H9 (cell line): ENCODE results near the gene TUBA4A. TPM values are rescaled to one million over a fixed set of nuclear protein-coding genes. Genes with fewer than 3 reads are reported as not detected.

Experiments
- DNase-seq: peaks from one replicate; pipeline ENCODE4 v3.0.0-alpha.2; 2017
- H2AFZ ChIP-seq: one replicate; pipeline ENCODE4 v1.6.1; 2013; ENCODE audit warnings: mild to moderate bottlenecking, low read length, control low read depth, moderate library complexity
- H2AK5ac ChIP-seq: 2 replicates; pipeline ENCODE4 v1.6.1; 2013; ENCODE audit warnings: low read length, control low read depth, mixed read lengths; ENCODE audit not compliant: insufficient read length
- H2BK120ac ChIP-seq: one replicate; pipeline ENCODE4 v1.6.1; 2013; ENCODE audit warnings: low read depth, mild to moderate bottlenecking, low read length, control low read depth, inconsistent platforms; ENCODE audit not compliant: poor library complexity, severe bottlenecking
- H2BK12ac ChIP-seq: 2 replicates; pipeline ENCODE4 v1.6.1; 2013; ENCODE audit warnings: low read length, control low read depth, mixed read lengths, low read depth; ENCODE audit not compliant: insufficient read length
- H2BK15ac ChIP-seq: 2 replicates; pipeline ENCODE4 v1.6.1; 2013; ENCODE audit warnings: low read depth, low read length, control low read depth
- H2BK20ac ChIP-seq: one replicate; pipeline ENCODE4 v1.6.1; 2013; ENCODE audit warnings: low read depth, mild to moderate bottlenecking, low read length, control low read depth, inconsistent platforms; ENCODE audit not compliant: poor library complexity, severe bottlenecking
- H2BK5ac ChIP-seq: 2 replicates; pipeline ENCODE4 v1.6.1; 2013; ENCODE audit warnings: low read length, control low read depth, mixed read lengths; ENCODE audit not compliant: insufficient read length
- H3K14ac ChIP-seq: 2 replicates; pipeline ENCODE4 v1.6.1; 2013; ENCODE audit warnings: low read length, control low read depth; ENCODE audit not compliant: insufficient read depth
- H3K18ac ChIP-seq: 2 replicates; pipeline ENCODE4 v1.6.1; 2013; ENCODE audit warnings: low read depth, mild to moderate bottlenecking, mixed read lengths, low read length, control low read depth; ENCODE audit not compliant: insufficient read length
- H3K23ac ChIP-seq: 2 replicates; pipeline ENCODE4 v1.6.1; 2013; ENCODE audit warnings: low read length, control low read depth, mixed read lengths, low read depth; ENCODE audit not compliant: insufficient read length
- H3K23me2 ChIP-seq: 2 replicates; pipeline ENCODE4 v1.6.1; 2013; ENCODE audit warnings: low read depth, mild to moderate bottlenecking, mixed read lengths, low read length, control low read depth; ENCODE audit not compliant: insufficient read length, poor library complexity, severe bottlenecking
- H3K27ac ChIP-seq: 2 replicates; pipeline ENCODE4 v1.5.1; 2013; ENCODE audit warnings: low read length, control low read depth, mixed read lengths, low read depth; ENCODE audit not compliant: insufficient read length
- H3K27me3 ChIP-seq: 2 replicates; pipeline ENCODE4 v1.6.1; 2013; ENCODE audit warnings: low read length, control low read depth, inconsistent platforms; ENCODE audit not compliant: insufficient read depth
- H3K4ac ChIP-seq: 2 replicates; pipeline ENCODE4 v1.6.1; 2013; ENCODE audit warnings: low read depth, mild to moderate bottlenecking, control low read depth, inconsistent platforms, low read length, moderate library complexity
- H3K4me1 ChIP-seq: 2 replicates; pipeline ENCODE4 v1.6.1; 2013; ENCODE audit warnings: low read length, control low read depth, inconsistent platforms; ENCODE audit not compliant: insufficient read depth
- H3K4me2 ChIP-seq: 2 replicates; pipeline ENCODE4 v1.6.1; 2013; ENCODE audit warnings: low read length, control low read depth, mixed read lengths; ENCODE audit not compliant: insufficient read length, insufficient read depth
- H3K56ac ChIP-seq: 2 replicates; pipeline ENCODE4 v1.6.1; 2013; ENCODE audit warnings: low read depth, mild to moderate bottlenecking, mixed read lengths, low read length, control low read depth; ENCODE audit not compliant: insufficient read length
- H3K79me1 ChIP-seq: 2 replicates; pipeline ENCODE4 v1.6.1; 2013; ENCODE audit warnings: low read depth, mild to moderate bottlenecking, moderate library complexity, low read length, control low read depth, inconsistent platforms; ENCODE audit not compliant: insufficient read depth, poor library complexity, severe bottlenecking
- H3K79me2 ChIP-seq: 2 replicates; pipeline ENCODE4 v1.6.1; 2013; ENCODE audit warnings: low read length, control low read depth, inconsistent platforms; ENCODE audit not compliant: insufficient read depth
- H3K9ac ChIP-seq: 2 replicates; pipeline ENCODE4 v1.6.1; 2013; ENCODE audit warnings: low read length, control low read depth, mixed read lengths; ENCODE audit not compliant: insufficient read length; ENCODE audit errors: extremely low read depth
- H3K9me3 ChIP-seq: one replicate; pipeline ENCODE4 v1.6.1; 2013; ENCODE audit warnings: low read depth, low read length, inconsistent platforms; ENCODE audit not compliant: control insufficient read depth
- H3T11ph ChIP-seq: one replicate; pipeline ENCODE4 v1.6.1; 2013; ENCODE audit warnings: mild to moderate bottlenecking, low read length, control low read depth, inconsistent platforms
- H4K20me1 ChIP-seq: one replicate; pipeline ENCODE4 v1.6.1; 2013; ENCODE audit not compliant: control insufficient read depth, insufficient read length, insufficient read depth
- H4K5ac ChIP-seq: 2 replicates; pipeline ENCODE4 v1.6.1; 2013; ENCODE audit warnings: low read depth, mild to moderate bottlenecking, mixed read lengths, low read length, control low read depth; ENCODE audit not compliant: insufficient read length
- H4K8ac ChIP-seq: replicated peaks from 2 replicates; pipeline ENCODE4 v1.6.1; 2013; ENCODE audit warnings: low read length, control low read depth, mixed read lengths, low read depth; ENCODE audit not compliant: insufficient read length
- H4K91ac ChIP-seq: 2 replicates; pipeline ENCODE4 v1.6.1; 2013; ENCODE audit warnings: low read depth, mild to moderate bottlenecking, moderate library complexity, mixed read lengths, low read length, control low read depth; ENCODE audit not compliant: insufficient read length
- H3K27ac Mint-ChIP-seq, 3 experiments: 2 replicates in 2 of 3; 3 replicates in 1 of 3; pipeline ENCODE4 v1.8.0; 2020 to 2021; ENCODE audit warnings: mixed read lengths in 3 of 3, mild to moderate bottlenecking in 1 of 3, moderate library complexity in 1 of 3
- H3K27me3 Mint-ChIP-seq: 2 replicates; pipeline ENCODE4 v1.8.0; 2021; ENCODE audit warnings: low read depth, mild to moderate bottlenecking, moderate library complexity, mixed read lengths
- H3K36me3 Mint-ChIP-seq, 3 experiments: 2 replicates in 2 of 3; 3 replicates in 1 of 3; pipeline ENCODE4 v1.8.0; 2020 to 2021; ENCODE audit warnings: low read depth in 3 of 3, mixed read lengths in 3 of 3; ENCODE audit not compliant: insufficient read depth in 1 of 3
- H3K4me1 Mint-ChIP-seq, 2 experiments: 2 replicates each; pipeline ENCODE4 v1.8.0; 2020; ENCODE audit warnings: mixed read lengths in 2 of 2
- H3K4me3 Mint-ChIP-seq, 2 experiments: 2 replicates in 1 of 2; 3 replicates in 1 of 2; pipeline ENCODE4 v1.8.0; 2020 to 2021; ENCODE audit warnings: mild to moderate bottlenecking in 2 of 2, mixed read lengths in 2 of 2, moderate library complexity in 1 of 2
- H3K9me3 Mint-ChIP-seq, 2 experiments: 2 replicates in 1 of 2; 3 replicates in 1 of 2; pipeline ENCODE4 v1.8.0; 2020; ENCODE audit warnings: mild to moderate bottlenecking in 2 of 2, mixed read lengths in 2 of 2, moderate library complexity in 1 of 2
- WGBS: extraction: QIAGEN DNeasy Blood & Tissue Kit; methylation state at CpG from one replicate; pipeline ENCODE4 v1.1.7; 2013; ENCODE audit warnings: missing lambda C conversion rate, low lambda C conversion rate, mixed read lengths; ENCODE audit not compliant: insufficient read length; ENCODE audit errors: extremely low coverage; 5-methylcytosine and 5-hydroxymethylcytosine counted together
- total RNA-seq: library from RNA; stranded (reverse); gene quantifications from 2 replicates; pipeline ENCODE4 v1.2.1, GENCODE V29; 2021
- TF ChIP-seq, protein P1 (sequence below): fragments of 200-600 bp; sonication (generic); conservative IDR thresholded peaks from 3 replicates; pipeline ENCODE4 v1.8.0; 2021; ENCODE audit warnings: antibody characterized with exemption, mild to moderate bottlenecking

TUBA4A gene
- total RNA-seq, 1 experiment from 2014 or later, result 25.5 TPM

DNA sequence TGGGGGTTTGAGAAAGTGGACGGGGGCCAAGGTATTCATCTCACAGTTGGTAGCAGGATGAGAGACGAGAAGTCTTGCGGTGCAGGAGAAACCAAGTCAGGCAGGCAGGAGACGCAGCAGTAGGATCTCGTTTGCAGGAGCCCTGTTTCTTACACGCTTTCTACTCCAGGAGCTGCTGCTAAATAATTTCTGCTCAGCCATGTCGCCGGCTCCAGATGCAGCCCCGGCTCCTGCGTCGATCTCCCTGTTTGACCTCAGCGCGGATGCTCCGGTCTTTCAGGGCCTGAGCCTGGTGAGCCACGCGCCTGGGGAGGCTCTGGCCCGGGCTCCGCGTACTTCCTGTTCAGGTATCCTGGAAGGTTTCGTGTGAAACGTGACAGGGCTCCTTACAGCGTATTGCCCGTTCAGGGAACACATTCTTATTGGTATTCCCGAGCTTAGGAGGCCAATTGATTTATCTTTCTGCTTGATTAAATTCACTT is 23.6 kb downstream of the TUBA4A start:
- H3K79me2 ChIP-seq, result 0 out of 2 replicates have a peak, but pooled peaks cover 2% of the 10 kb centered on the region
- H3K27ac ChIP-seq, result peak overlapping the region; percentile 29
- H3K23ac ChIP-seq, result no peak overlapping the region
- H3K27me3 Mint-ChIP-seq, result no peaks in the 10 kb centered on the region; the same call in 1 of the 2 replicates
- 0 out of 2 replicates have a peak overlapping the region, but pooled peaks have one; percentile 10 for H3K14ac ChIP-seq
- peaks cover 21 to 54% (median 48%) of the 10 kb centered on the region in 3 experiments for H3K36me3 Mint-ChIP-seq
- H3K9me3 ChIP-seq, result no peaks in the 10 kb centered on the region
- H3K9ac ChIP-seq, result peak overlapping the region; percentile 79
- H2BK5ac ChIP-seq, result no peak overlapping the region
- H3K4me2 ChIP-seq, result peak overlapping the region; percentile 77
- H2BK15ac ChIP-seq, result no peak overlapping the region
- TF ChIP-seq, protein P1, sequence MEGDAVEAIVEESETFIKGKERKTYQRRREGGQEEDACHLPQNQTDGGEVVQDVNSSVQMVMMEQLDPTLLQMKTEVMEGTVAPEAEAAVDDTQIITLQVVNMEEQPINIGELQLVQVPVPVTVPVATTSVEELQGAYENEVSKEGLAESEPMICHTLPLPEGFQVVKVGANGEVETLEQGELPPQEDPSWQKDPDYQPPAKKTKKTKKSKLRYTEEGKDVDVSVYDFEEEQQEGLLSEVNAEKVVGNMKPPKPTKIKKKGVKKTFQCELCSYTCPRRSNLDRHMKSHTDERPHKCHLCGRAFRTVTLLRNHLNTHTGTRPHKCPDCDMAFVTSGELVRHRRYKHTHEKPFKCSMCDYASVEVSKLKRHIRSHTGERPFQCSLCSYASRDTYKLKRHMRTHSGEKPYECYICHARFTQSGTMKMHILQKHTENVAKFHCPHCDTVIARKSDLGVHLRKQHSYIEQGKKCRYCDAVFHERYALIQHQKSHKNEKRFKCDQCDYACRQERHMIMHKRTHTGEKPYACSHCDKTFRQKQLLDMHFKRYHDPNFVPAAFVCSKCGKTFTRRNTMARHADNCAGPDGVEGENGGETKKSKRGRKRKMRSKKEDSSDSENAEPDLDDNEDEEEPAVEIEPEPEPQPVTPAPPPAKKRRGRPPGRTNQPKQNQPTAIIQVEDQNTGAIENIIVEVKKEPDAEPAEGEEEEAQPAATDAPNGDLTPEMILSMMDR, result no peak
- H3K23me2 ChIP-seq, result no peaks in the 10 kb centered on the region
- H3K27ac Mint-ChIP-seq, result peak overlapping the region; percentile 99 to 100 (median 99)
- H3K4ac ChIP-seq, result no peak overlapping the region
- H3K56ac ChIP-seq, result no peak overlapping the region
- no peaks in the 10 kb centered on the region for H3K27me3 ChIP-seq
- no peaks in the 10 kb centered on the region for H3K4me1 ChIP-seq
- H2AFZ ChIP-seq, result no peak overlapping the region
- H2BK120ac ChIP-seq, result no peak overlapping the region
- H4K5ac ChIP-seq, result no peak overlapping the region
- no peaks in the 10 kb centered on the region for H4K20me1 ChIP-seq
- no peak overlapping the region for H2BK20ac ChIP-seq
- DNase-seq, result peak; percentile 51
- no peak overlapping the region for H3K18ac ChIP-seq
- H3K4me1 Mint-ChIP-seq, result peaks cover 11% of the 10 kb centered on the region in 2 experiments
- WGBS, result no CpG with 5 or more reads among the region's 24 CpGs
- H3T11ph ChIP-seq, result no peak overlapping the region
- no peaks in the 10 kb centered on the region for H3K79me1 ChIP-seq
- peak overlapping the region; percentile 96 to 99 for H3K4me3 Mint-ChIP-seq
- H2AK5ac ChIP-seq, result no peak overlapping the region
- no peak overlapping the region for H4K91ac ChIP-seq
- H2BK12ac ChIP-seq, result no peak overlapping the region
- no peaks in the 10 kb centered on the region; a peak in 1 of 5 replicates for H3K9me3 Mint-ChIP-seq
- no peak overlapping the region for H4K8ac ChIP-seq
